ENCODE data around the gene NTM. TPM values are rescaled to one million over a fixed set of nuclear protein-coding genes. Genes with fewer than 3 reads are reported as not detected.

The NTM gene
- total and polyA plus RNA-seq, 2 experiments from 2014 or later: 1.1 to 1.7 TPM

DNA sequence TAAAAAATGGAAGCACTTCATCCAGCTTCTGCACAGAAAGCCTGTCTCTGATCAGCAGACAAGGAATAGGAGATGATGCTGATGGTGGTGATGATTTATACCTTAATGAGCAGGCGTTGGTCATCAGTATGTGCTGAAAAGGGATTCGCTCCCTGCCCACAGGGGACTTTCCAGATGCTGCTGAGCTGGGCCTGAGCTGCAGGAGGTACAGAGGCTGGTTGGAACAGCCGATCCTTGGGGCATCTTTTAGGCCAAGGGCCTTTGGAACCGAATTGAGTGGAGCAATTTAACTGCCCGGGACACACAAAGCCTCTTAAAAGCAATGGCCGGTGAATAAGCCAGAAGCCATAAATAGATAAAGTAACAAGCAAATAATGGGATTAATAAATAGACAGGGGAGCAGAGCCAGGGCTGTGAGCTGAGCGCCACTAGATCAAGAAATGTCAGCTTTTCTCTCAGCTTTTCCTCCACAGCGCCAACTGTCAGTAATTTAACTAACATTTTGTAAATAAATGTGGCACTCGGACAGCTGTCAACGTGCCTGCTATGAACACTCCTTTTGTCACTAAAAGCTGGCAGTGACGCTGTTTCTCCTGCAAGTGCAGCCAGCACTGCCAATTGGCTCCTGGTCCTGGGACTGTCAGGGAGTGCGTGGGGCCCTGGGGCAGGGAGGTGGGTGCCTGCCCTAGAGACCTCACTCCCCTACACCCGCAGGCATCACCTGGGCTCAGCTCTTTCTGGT, 562.3 kb downstream of the NTM start:
- Histone ChIP-seq H3K9me3 (ENCODE audit: low read depth) (no peaks in the 10 kb centered on the region), H3K4me1 (ENCODE audit: low read depth) (no peaks in the 10 kb centered on the region), H3K36me3 (no peaks in the 10 kb centered on the region), H3K27me3 (peaks cover 4% of the 10 kb centered on the region), H3K27ac (no peak overlapping the region), H3K4me3 (no peak overlapping the region)
- TF ChIP-seq, protein P1, sequence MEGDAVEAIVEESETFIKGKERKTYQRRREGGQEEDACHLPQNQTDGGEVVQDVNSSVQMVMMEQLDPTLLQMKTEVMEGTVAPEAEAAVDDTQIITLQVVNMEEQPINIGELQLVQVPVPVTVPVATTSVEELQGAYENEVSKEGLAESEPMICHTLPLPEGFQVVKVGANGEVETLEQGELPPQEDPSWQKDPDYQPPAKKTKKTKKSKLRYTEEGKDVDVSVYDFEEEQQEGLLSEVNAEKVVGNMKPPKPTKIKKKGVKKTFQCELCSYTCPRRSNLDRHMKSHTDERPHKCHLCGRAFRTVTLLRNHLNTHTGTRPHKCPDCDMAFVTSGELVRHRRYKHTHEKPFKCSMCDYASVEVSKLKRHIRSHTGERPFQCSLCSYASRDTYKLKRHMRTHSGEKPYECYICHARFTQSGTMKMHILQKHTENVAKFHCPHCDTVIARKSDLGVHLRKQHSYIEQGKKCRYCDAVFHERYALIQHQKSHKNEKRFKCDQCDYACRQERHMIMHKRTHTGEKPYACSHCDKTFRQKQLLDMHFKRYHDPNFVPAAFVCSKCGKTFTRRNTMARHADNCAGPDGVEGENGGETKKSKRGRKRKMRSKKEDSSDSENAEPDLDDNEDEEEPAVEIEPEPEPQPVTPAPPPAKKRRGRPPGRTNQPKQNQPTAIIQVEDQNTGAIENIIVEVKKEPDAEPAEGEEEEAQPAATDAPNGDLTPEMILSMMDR (IDR thresholded peaks at IDR 0.05; ENCODE audit: low read depth, low read length): no peak
- no peak for DNase-seq (ENCODE audit: low read depth in 1 of 2, low spot score in 1 of 2)

DNA sequence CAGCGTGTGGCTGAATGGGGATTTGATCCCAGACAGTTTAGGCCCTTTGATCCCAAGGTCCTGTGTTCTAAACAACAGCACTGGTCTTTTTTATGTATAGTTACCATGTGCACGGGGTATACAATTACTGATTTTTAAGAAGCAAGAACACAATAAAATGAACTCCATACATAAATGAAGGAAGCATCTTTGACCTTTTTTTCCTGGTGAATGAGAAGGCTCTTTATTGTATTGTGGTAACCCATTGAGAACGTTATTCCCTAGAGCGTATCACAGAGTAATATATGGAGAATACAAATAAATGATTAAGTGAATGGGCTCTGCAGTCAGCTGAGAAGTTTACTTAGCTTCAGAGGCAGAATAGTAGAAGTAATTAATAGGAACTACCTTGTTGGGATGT, 563.6 kb downstream of the NTM start:
- Histone ChIP-seq H3K4me1 (ENCODE audit: low read depth) (no peaks in the 10 kb centered on the region), H3K4me3 (no peak overlapping the region), H3K9me3 (ENCODE audit: low read depth) (no peaks in the 10 kb centered on the region), H3K27me3 (peaks cover 4% of the 10 kb centered on the region), H3K36me3 (no peaks in the 10 kb centered on the region), H3K27ac (no peak overlapping the region)
- TF ChIP-seq, protein P1 (IDR thresholded peaks at IDR 0.05; ENCODE audit: low read depth, low read length): no peak
- DNase-seq (ENCODE audit: low read depth in 1 of 2, low spot score in 1 of 2): no peak

DNA sequence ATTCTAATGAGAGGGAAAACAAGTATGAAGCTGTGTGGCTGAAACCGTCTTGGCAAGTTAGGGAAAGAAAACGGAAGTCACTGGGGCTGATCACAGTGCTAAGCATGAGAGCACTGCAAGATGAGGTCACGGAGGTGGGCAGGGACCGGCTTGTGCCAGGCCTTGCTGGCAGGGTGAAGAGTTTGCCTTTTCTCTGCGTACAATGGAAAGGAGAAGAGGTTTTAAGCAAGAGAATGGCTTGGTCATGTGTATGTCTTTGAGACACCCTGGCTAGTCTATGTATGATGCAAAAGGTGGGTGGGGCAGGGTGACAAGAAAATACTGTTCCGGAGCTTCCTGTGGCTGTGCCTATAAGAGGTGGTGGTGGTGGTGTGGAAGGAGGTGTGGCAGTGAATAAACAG, 567.9 kb downstream of the NTM start:
- Histone ChIP-seq H3K27ac (no peak overlapping the region), H3K9me3 (ENCODE audit: low read depth) (no peaks in the 10 kb centered on the region), H3K4me1 (ENCODE audit: low read depth) (no peaks in the 10 kb centered on the region), H3K4me3 (no peak overlapping the region), H3K27me3 (peaks cover 12% of the 10 kb centered on the region), H3K36me3 (no peaks in the 10 kb centered on the region)
- TF ChIP-seq, protein P1 (IDR thresholded peaks at IDR 0.05; ENCODE audit: low read depth, low read length): no peak
- DNase-seq (ENCODE audit: low read depth in 1 of 2, low spot score in 1 of 2): no peak

DNA sequence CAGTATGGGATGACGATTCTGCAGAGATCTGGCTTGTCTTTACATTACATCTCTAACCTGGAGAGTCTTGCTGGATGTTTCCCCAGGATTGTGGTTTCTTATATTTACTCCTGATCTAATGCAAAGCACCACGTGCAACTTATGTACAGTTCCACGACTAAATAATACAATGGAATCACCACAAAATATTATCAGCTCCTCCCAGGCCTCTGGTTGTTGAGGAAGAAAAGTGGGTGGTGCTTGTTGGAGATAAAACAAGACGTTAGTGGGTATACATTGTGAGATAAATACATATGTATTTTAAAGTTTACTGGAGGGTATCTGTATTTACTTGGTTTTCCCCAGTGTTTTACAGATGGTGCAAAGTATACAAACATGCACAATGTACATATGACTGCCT, 569.7 kb downstream of the NTM start:
- no peak overlapping the region for H3K27ac ChIP-seq
- DNase-seq (ENCODE audit: low read depth in 1 of 2, low spot score in 1 of 2): no peak
- TF ChIP-seq, protein P1 (IDR thresholded peaks at IDR 0.05; ENCODE audit: low read depth, low read length): no peak
- peaks cover 8% of the 10 kb centered on the region for H3K27me3 ChIP-seq
- no peak overlapping the region for H3K4me3 ChIP-seq
- no peaks in the 10 kb centered on the region for H3K36me3 ChIP-seq
- H3K9me3 ChIP-seq (ENCODE audit: low read depth): no peaks in the 10 kb centered on the region
- peaks cover 5% of the 10 kb centered on the region for H3K4me1 ChIP-seq (ENCODE audit: low read depth)

DNA sequence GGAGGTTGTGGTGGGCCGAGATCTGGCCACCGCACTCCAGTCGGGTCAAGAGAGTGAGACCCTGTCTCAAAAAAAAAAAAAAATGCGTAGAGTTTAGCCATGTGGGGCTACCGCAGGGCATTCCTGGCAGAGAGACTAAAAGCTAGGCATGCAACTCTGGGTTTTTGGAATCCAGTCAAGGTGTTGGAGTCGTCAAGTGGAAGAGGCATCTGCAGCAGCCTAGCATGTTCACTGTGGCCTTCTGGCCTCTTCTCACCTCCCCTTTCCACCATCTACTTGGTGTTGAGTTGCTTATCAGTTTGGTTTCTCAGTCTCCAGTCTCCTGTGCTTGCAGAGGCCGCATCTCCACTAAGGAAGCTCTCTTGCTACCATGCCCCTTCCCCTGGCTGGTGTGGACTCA, 572.5 kb downstream of the NTM start:
- no peaks in the 10 kb centered on the region for H3K9me3 ChIP-seq (ENCODE audit: low read depth)
- H3K4me1 ChIP-seq (ENCODE audit: low read depth): peaks cover 5% of the 10 kb centered on the region
- no peak for DNase-seq (ENCODE audit: low read depth in 1 of 2, low spot score in 1 of 2)
- peaks cover 8% of the 10 kb centered on the region for H3K27me3 ChIP-seq
- TF ChIP-seq, protein P1 (IDR thresholded peaks at IDR 0.05; ENCODE audit: low read depth, low read length): no peak
- no peak overlapping the region for H3K27ac ChIP-seq
- H3K4me3 ChIP-seq: no peak overlapping the region
- no peaks in the 10 kb centered on the region for H3K36me3 ChIP-seq
